Gastroesophageal sphincter (tissue), 4 donors: ENCODE measurements around the gene ENOX1. TPM values are rescaled to one million over a fixed set of nuclear protein-coding genes. Genes with fewer than 3 reads are reported as not detected.

Source experiments
- ATAC-seq: fragments of 150-250 bp; one replicate; pipeline ENCODE4 v1.9.1; 2016; ENCODE audit warnings: mild to moderate bottlenecking, moderate library complexity
- H3K27ac ChIP-seq, 4 donors: fragments of 200-600 bp; sonication (generic) in 3 of 4; 1 replicate in 3 of 4; 2 replicates in 1 of 4; pipeline ENCODE4 v1.5.1; 2016 to 2019
- H3K27me3 ChIP-seq: fragments of 200-600 bp; sonication (generic); one replicate; pipeline ENCODE4 v1.5.1; 2019
- H3K36me3 ChIP-seq, 2 donors: fragments of 200-600 bp; sonication (generic); one replicate each; pipeline ENCODE4 v1.5.1; 2019; ENCODE audit warnings: control low read depth in 1 of 2
- H3K4me1 ChIP-seq, 3 donors: fragments of 200-600 bp; sonication (generic); 1 replicate in 2 of 3; 2 replicates in 1 of 3; pipeline ENCODE4 v1.5.1; 2016 to 2019; ENCODE audit warnings: control low read depth in 2 of 3
- H3K4me3 ChIP-seq, 2 donors: fragments of 200-600 bp; sonication (generic); one replicate each; pipeline ENCODE4 v1.5.1; 2019; ENCODE audit warnings: mild to moderate bottlenecking in 1 of 2, moderate library complexity in 1 of 2
- H3K9me3 ChIP-seq, 3 donors: fragments of 200-600 bp; sonication (generic); one replicate each; pipeline ENCODE4 v1.5.1; 2017 to 2019; ENCODE audit warnings: control low read depth in 2 of 3
- EP300 ChIP-seq: sonication (generic); formaldehyde crosslinking; IDR thresholded peaks from one replicate; pipeline ENCODE4 v1.6.1; 2017; ENCODE audit warnings: antibody characterized with exemption, mild to moderate bottlenecking
- POLR2A ChIP-seq, 2 donors: fragments of 450-650 bp; IDR thresholded peaks; one replicate each; pipeline ENCODE4 v1.6.1; 2017; ENCODE audit warnings: antibody characterized with exemption in 2 of 2, mild to moderate bottlenecking in 2 of 2, moderate library complexity in 1 of 2
- POLR2AphosphoS5 ChIP-seq: sonication (generic); formaldehyde crosslinking; IDR thresholded peaks from one replicate; pipeline ENCODE4 v1.6.1; 2017; ENCODE audit warnings: antibody characterized with exemption
- WGBS, 2 donors: methylation state at CpG; one replicate each; pipeline ENCODE4 v1.1.5; 2018; ENCODE audit warnings: low coverage in 1 of 2; 5-methylcytosine and 5-hydroxymethylcytosine counted together
- total RNA-seq, 4 donors: library from RNA; depleted of rRNA; stranded (reverse); fragments of >200 nt; gene quantifications; one replicate each; pipeline ENCODE4 v1.1.0, GENCODE V29; 2016
- TF ChIP-seq, protein P1 (sequence below), 4 experiments: fragments of 200-600 bp in 2 of 4; fragments of 450-650 bp in 2 of 4; sonication (generic) in 1 of 4; IDR thresholded peaks; one replicate each; pipeline ENCODE4 v1.5.1; 2017 to 2019; ENCODE audit warnings: antibody characterized with exemption in 4 of 4, mild to moderate bottlenecking in 2 of 4, moderate library complexity in 2 of 4

The ENOX1 gene
- total RNA-seq, 4 donors from 2014 or later: 1.8 to 11.6 (median 9.4) TPM

DNA sequence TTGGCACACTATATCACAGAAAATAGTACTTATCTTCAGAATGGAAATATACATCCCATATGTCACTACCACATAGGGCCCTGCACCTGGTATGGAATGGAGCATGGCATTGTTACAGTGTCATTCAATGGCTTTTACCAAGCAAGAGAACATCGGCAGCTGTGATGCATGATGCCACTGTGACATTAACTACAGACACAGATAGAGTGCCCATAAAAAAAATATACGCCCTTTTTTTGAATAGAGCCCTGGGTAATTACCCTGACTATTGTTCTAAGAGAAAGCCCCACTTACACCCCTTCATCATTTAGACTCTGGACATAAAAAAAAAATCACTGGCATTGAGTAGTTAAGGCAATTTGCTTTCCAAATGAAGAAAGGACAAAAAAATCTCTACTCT is 443.1 kb downstream of the ENOX1 start:
- Histone ChIP-seq H3K9me3 (no peaks in the 10 kb centered on the region), H3K36me3 (peaks cover 0 to 9% of the 10 kb centered on the region in 2 donors), H3K4me1 (peaks cover 0 to 13% (median 5%) of the 10 kb centered on the region in 3 donors), H3K27me3 (no peaks in the 10 kb centered on the region), H3K4me3 (no peak overlapping the region), H3K27ac (no peak overlapping the region)
- 88 to 100% methylated on average over 2 of the region's 2 CpGs for WGBS, 2 donors
- no peak for TF ChIP-seq EP300
- no peak for TF ChIP-seq POLR2AphosphoS5
- ATAC-seq: no peak

DNA sequence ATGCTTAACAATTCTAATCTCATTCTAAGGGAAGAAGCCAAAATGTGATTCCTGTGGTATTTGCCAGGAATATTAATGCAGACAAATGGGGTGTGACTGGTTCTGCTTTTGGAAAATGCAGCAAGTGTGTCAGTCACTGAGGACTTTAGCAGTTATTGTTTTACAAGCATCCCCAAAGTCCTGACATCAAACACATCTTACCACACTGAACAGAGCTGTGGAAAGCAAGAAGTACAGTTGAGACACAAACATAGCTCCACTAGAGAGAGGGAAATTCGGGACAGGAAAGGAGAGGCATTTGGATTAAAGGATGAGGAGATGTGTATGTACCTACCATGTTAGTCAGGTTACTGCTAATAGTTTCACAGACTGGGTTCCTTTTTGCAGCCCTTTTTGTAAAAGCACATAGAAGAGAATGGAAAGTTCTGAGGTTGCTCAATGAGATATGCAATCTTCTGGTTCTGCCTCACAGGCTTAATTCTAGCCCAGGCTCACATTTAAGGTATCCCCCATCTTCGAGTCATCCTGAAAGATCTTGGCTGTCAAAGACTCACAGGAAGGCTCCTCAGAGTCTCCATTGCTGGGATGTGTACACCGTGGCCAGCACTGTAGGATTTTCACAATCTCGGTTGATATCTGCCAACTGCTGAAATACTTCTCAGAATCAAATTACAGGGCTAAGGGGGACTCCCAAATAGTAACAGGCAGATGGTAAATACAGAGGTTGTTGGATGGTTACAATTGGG is 446.8 kb downstream of the ENOX1 start:
- Histone ChIP-seq H3K4me1 (peaks cover 0 to 44% (median 16%) of the 10 kb centered on the region in 3 donors), H3K36me3 (peaks cover 0 to 9% of the 10 kb centered on the region in 2 donors), H3K4me3 (no peak overlapping the region), H3K9me3 (no peaks in the 10 kb centered on the region), H3K27me3 (no peaks in the 10 kb centered on the region), H3K27ac (peak overlapping the region in 2 of 4 donors; percentile 18 to 84)
- TF ChIP-seq, protein P1, sequence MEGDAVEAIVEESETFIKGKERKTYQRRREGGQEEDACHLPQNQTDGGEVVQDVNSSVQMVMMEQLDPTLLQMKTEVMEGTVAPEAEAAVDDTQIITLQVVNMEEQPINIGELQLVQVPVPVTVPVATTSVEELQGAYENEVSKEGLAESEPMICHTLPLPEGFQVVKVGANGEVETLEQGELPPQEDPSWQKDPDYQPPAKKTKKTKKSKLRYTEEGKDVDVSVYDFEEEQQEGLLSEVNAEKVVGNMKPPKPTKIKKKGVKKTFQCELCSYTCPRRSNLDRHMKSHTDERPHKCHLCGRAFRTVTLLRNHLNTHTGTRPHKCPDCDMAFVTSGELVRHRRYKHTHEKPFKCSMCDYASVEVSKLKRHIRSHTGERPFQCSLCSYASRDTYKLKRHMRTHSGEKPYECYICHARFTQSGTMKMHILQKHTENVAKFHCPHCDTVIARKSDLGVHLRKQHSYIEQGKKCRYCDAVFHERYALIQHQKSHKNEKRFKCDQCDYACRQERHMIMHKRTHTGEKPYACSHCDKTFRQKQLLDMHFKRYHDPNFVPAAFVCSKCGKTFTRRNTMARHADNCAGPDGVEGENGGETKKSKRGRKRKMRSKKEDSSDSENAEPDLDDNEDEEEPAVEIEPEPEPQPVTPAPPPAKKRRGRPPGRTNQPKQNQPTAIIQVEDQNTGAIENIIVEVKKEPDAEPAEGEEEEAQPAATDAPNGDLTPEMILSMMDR (IDR thresholded peaks at IDR 0.05): no peak
- TF ChIP-seq POLR2AphosphoS5: no peak
- no peak for TF ChIP-seq POLR2A (IDR thresholded peaks at IDR 0.05)
- no peak for TF ChIP-seq EP300
- 86% methylated on average over 1 to 3 of the region's 4 CpGs for WGBS, 2 donors
- no peak for ATAC-seq

DNA sequence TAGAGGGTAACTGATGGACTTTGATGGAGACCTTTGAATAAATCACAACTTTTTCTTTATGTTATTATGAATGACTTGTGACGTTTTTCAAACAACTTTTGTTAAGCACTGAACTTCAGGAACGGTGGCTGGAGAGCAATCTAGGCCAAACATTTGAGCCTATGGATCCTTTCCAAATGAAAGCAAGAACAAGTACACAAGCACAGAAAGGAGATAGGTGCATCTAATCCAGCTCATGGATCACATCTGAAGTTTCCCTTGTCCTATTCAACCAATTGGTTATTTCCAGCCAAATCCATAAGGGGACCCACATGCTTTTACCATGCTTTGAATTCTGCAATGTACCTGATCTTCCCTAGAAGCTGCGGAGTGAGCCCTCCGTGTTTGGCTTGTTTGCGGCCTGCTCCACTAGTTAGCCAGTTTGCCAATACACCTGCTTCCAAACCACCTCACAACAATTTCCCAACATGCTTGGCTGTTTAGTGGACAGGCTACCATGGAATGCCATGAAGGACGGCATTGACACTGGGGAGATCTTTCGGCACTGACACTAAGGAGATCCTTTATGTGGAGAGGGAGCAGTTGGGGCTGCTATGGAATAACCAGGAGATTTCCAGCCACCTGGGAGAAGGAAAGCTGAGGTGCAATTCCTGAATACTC is 447.5 kb downstream of the ENOX1 start:
- H3K27me3 ChIP-seq: no peaks in the 10 kb centered on the region
- no peak for ATAC-seq
- peaks cover 0 to 51% (median 16%) of the 10 kb centered on the region in 3 donors for H3K4me1 ChIP-seq
- no peak overlapping the region for H3K4me3 ChIP-seq
- no peaks in the 10 kb centered on the region for H3K9me3 ChIP-seq
- peaks cover 0 to 9% of the 10 kb centered on the region in 2 donors for H3K36me3 ChIP-seq
- H3K27ac ChIP-seq: peak overlapping the region in 2 of 4 donors; percentile 24 to 84
- WGBS, 2 donors: 75 to 79% methylated on average over 5 of the region's 7 CpGs
- TF ChIP-seq EP300 (no peak), POLR2A (IDR thresholded peaks at IDR 0.05) (no peak), POLR2AphosphoS5 (no peak)
- TF ChIP-seq, protein P1 (IDR thresholded peaks at IDR 0.05): no peak

DNA sequence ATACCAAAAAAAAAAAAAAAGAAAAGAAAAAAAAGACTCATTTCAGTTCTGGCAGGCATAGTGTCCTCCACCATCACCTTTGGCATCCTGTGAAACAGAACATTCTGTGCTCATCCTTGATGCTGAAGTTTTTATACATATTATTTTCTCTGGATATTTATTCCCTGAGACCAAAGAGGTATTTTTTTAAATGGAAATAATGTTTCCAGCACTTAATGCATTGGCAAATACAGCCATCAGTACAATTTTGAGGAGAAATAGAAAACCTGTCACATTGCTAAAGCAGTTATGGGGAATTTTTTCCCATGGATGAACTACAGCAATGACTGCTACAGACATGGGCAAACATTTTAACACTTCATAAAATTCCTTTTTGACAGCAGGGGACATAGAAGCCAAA is 451.0 kb downstream of the ENOX1 start:
- peaks cover 0 to 64% (median 20%) of the 10 kb centered on the region in 3 donors for H3K4me1 ChIP-seq
- H3K27me3 ChIP-seq: no peaks in the 10 kb centered on the region
- peak overlapping the region; percentile 67 to 89 (median 81) for H3K27ac ChIP-seq
- no peak overlapping the region for H3K4me3 ChIP-seq
- no peaks in the 10 kb centered on the region for H3K36me3 ChIP-seq
- ATAC-seq: peak; percentile 65
- H3K9me3 ChIP-seq: no peaks in the 10 kb centered on the region
- TF ChIP-seq POLR2AphosphoS5 (no peak), EP300 (no peak), POLR2A (IDR thresholded peaks at IDR 0.05) (no peak)
- TF ChIP-seq, protein P1 (IDR thresholded peaks at IDR 0.05): no peak

DNA sequence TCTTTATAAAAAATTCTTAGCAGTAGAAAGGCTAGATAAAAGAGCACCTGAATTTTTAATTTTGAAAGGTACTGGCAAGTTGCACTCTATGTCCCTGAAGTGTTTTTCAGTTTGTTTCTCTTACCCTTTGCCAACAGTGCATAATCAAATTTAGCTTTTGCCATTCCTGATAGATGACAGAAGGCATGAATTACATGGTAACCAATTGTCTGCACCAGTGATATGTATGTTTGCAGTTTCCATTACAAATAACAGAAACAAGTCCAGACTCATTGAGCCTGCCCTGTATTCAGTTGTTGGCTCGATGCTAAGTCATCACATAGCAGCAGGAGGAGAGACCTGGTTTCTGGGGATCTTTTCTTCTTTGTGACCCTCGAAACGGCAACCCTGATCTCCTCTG is 453.6 kb downstream of the ENOX1 start:
- Histone ChIP-seq H3K27me3 (no peaks in the 10 kb centered on the region), H3K27ac (peak overlapping the region in 1 of 4 donors; percentile 84), H3K4me1 (peaks cover 0 to 69% (median 22%) of the 10 kb centered on the region in 3 donors), H3K36me3 (no peaks in the 10 kb centered on the region), H3K4me3 (no peak overlapping the region), H3K9me3 (no peaks in the 10 kb centered on the region)
- ATAC-seq: no peak
- WGBS, 2 donors: 89% methylated on average over 3 of the region's 3 CpGs; no CpG with 5 or more reads in 1 of the 2 donors
- no peak for TF ChIP-seq EP300
- TF ChIP-seq POLR2A (IDR thresholded peaks at IDR 0.05): no peak
- TF ChIP-seq, protein P1 (IDR thresholded peaks at IDR 0.05): no peak
- no peak for TF ChIP-seq POLR2AphosphoS5
